Stomach smooth muscle (tissue), 2 donors: ENCODE data around the gene FAR2.
A peak's percentile ranks its signal among the peaks of the same experiment; 100 is the strongest.
"Not testable (repeated sequence)": the region's sequence is repeated elsewhere in the genome, so short reads cannot be mapped to it uniquely, and the experiment has no call there.

ENCODE experiments used
- H3K27ac ChIP-seq: one replicate; pipeline ENCODE4 v1.7.0; 2013; ENCODE audit warnings: mild to moderate bottlenecking, low read length, inconsistent platforms
- H3K27me3 ChIP-seq, 2 donors: one replicate each; pipeline ENCODE4 v1.7.0; 2013; ENCODE audit warnings: low read length in 2 of 2; ENCODE audit not compliant: insufficient read depth in 2 of 2, control insufficient read depth in 1 of 2
- H3K36me3 ChIP-seq, 2 donors: one replicate each; pipeline ENCODE4 v1.7.0; 2013; ENCODE audit warnings: low read length in 2 of 2; ENCODE audit not compliant: control insufficient read depth in 2 of 2, insufficient read depth in 2 of 2
- H3K4me1 ChIP-seq: one replicate; pipeline ENCODE4 v1.7.0; 2013; ENCODE audit warnings: low read length; ENCODE audit not compliant: control insufficient read depth, insufficient read depth
- H3K4me3 ChIP-seq, 2 donors: one replicate each; pipeline ENCODE4 v1.7.0; 2013; ENCODE audit warnings: low read length in 2 of 2
- H3K9ac ChIP-seq, 2 donors: one replicate each; pipeline ENCODE4 v1.7.0; 2013; ENCODE audit warnings: low read length in 2 of 2, mild to moderate bottlenecking in 1 of 2
- H3K9me3 ChIP-seq, 2 donors: one replicate each; pipeline ENCODE4 v1.7.0; 2013; ENCODE audit warnings: low read length in 2 of 2; ENCODE audit not compliant: control insufficient read depth in 2 of 2
- donor health status: healthy.
- donor health status: Pancreatic carcinoma.

FAR2 gene

DNA sequence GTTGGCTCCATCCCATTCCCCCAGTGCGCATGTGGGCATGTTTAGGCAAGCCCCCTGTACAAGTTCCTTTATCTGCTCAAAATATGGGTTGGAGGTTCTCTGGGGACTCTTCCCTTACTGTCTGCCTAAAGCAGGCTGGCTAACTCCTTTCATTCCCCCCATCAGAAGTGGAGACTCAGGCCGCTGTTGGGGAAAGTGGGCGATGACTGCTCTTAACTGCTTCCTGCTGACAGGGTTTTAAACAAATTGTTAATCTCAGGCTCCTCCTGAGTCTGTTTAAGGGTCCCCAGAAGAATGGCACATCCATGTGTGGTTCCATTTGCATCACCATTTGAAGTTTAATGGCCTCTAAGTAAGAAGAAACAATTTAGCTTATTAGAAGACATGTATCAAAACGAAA, 15.4 kb upstream of the FAR2 start:
- H3K36me3 ChIP-seq, result no peaks in the 10 kb centered on the region
- no peak overlapping the region for H3K4me3 ChIP-seq
- H3K27me3 ChIP-seq, result no peaks in the 10 kb centered on the region
- H3K9ac ChIP-seq, result no peak overlapping the region
- H3K9me3 ChIP-seq, result no peaks in the 10 kb centered on the region
- no peaks in the 10 kb centered on the region for H3K4me1 ChIP-seq
- H3K27ac ChIP-seq, result no peak overlapping the region

DNA sequence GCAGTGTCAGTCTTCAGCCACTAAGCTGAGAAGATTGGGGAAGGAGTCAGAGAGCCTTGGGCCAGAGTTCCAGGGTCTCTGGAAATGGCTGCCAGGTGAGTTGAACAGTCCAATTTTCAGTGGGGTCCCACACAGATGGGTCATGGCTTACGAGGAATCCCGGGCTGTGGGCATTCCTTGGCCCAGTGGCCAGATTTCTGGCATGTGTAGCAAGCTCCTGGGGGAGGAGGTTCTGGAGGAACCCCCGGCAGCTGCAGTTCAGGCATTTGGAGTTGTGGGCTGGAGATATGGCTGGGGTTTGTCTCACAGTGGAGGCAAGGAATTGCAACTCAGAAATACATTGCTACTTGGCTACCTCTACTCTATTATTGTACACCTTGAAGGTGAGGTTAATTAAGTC, 10.8 kb upstream of the FAR2 start:
- not testable (repeated sequence) for H3K36me3 ChIP-seq, H3K27ac ChIP-seq, H3K9ac ChIP-seq, H3K27me3 ChIP-seq, H3K4me3 ChIP-seq, H3K4me1 ChIP-seq, H3K9me3 ChIP-seq

DNA sequence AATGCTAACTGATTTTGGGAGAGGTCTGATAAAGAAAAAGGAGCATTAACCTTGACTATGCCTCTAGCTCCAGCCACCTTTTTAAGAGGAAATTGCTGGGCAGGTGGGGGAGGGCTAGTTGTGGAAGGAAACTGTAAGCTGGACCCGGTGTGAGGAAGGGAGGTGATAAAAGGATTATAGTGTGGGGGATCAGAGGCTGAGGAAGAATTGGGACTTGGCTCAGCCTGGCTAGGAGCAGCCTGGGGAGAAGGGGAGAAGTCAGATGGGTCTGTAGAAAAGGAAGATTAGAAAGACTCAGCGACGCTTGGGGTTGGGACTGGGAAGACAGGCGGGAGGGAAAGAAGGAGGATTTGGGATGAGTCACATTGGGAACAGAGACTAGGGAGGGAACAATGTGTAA, 10.2 kb upstream of the FAR2 start:
- H3K27me3 ChIP-seq, H3K27ac ChIP-seq, H3K9ac ChIP-seq, H3K4me1 ChIP-seq, H3K9me3 ChIP-seq, H3K4me3 ChIP-seq, H3K36me3 ChIP-seq: not testable (repeated sequence)

DNA sequence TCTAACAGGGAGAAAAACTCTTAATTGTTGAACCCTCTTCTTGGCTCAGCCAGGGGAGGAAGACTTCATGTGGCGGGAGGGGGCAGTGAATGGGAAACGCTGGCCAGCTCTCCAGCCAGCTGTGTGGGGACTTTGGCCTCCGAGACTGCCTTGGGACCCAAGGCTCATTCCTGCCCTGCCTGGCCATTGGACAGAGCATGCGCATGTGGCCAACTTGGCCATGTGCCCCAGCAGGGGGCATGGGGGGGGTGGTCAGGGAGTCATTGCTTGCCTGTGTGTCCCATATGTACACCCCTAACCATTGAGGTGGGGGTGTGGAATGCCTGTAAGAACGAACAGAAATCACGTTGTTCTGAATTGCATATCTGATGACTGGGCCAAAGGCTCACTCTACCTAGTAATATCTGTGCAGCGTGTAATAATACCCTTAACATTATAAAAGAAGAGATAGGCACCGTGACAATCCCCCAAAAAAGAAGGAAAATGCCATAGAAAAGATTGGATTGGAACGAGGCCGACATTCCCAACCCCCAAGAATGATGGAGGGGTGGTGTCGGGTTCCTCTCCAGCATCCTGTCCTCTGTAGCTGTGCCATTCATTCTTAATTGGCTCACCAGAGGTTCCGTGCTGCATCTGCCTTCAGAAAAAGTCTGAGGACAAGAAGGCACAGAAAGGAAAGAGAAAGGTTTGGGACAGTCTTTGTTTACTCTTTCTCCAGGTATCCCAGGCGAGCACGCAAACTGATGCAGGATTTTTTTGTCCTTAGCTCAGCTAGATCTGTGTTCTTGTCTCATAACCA, 3.5 kb upstream of the FAR2 start:
- H3K36me3 ChIP-seq, result no peaks in the 10 kb centered on the region
- no peak overlapping the region for H3K27ac ChIP-seq
- H3K9ac ChIP-seq, result no peak overlapping the region
- no peaks in the 10 kb centered on the region for H3K27me3 ChIP-seq
- H3K4me1 ChIP-seq, result peaks cover 11% of the 10 kb centered on the region
- no peak overlapping the region for H3K4me3 ChIP-seq
- no peaks in the 10 kb centered on the region for H3K9me3 ChIP-seq

DNA sequence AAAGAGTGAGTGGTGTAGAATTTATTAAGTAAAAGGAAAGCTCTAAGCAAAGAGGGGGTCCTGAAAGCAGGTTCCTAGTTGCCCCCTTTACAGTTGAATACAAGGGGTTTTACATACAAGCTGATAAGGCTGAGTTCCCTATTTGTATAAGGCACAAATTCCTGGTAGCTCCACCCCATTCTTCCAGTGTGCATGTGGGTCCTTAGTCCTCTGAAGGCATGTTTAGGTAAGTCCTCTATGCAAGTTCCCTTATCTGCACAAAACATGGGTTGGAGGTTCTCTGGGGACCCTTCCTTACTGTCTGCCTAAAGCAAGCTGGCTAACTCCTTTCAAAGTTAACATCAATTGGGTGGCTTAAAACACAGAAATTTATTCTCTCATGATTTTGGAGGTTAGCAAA, 2.9 kb upstream of the FAR2 start:
- no peak overlapping the region for H3K4me3 ChIP-seq
- peaks cover 11% of the 10 kb centered on the region for H3K4me1 ChIP-seq
- H3K27me3 ChIP-seq, result no peaks in the 10 kb centered on the region
- H3K27ac ChIP-seq, result no peak overlapping the region
- no peaks in the 10 kb centered on the region for H3K36me3 ChIP-seq
- no peak overlapping the region for H3K9ac ChIP-seq
- no peaks in the 10 kb centered on the region for H3K9me3 ChIP-seq

DNA sequence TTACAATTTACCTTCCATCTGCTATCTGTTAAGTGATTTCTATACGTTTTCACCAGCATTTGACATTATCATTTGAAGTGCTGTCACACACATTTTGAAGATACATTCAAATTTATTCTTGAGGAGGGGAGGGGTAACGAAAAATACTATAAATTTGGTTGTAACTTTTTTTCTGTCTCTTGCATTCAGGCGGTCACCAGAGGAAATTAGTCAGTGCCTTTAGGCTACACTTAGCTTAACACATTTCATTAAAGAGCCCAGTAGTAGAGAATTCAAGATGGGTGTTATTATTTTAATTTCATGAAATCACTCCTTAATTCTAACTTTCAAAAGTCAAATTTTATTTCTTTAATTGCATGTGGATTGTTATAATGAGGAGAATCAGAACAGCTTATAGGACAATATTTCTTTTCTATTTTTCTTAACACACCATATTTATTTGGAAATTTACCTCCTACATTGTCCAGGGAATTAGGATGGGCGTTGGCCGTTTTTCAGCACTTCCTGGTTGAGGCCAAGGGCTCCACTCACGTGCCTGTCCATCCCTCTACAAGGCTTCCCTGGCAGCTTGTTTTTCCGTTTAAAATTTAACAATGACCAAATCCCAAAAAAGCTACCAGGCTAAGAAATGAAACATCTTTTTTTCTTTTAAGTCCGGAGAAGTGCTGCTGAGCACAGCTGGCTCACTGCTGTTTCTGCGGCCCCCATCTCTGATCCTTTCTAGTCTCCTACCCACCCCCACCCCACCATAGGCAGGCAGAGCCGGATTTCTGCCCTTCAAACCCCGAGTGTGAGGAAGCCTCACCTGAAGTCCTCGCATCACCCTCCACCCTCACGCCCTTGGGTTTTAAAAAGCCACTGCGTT, 1.1 kb upstream of the FAR2 start:
- Histone ChIP-seq H3K4me1 (peaks cover 14% of the 10 kb centered on the region), H3K9me3 (no peaks in the 10 kb centered on the region), H3K27me3 (no peaks in the 10 kb centered on the region), H3K27ac (peak overlapping the region; percentile 69), H3K4me3 (peak overlapping the region; percentile 77 to 86), H3K9ac (peak overlapping the region; percentile 64 to 89), H3K36me3 (no peaks in the 10 kb centered on the region)

DNA sequence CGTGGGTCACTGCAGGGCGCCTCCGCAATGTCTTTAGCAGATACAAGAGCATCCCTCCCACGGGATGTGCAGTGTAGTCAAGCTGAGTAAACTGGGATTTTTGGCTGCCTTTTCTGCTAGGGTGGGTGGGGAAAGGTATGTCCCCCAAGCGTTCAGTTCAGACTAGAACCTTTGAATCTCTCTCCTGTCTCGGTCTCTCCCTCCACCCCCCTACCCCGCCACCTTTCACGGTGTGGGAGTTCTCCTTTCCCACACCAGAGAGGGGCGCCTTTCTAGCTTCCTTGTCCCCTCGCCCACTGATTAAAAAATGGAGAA, 525 bp upstream of the FAR2 start:
- Histone ChIP-seq H3K9ac (peak overlapping the region; percentile 80 to 89), H3K36me3 (no peaks in the 10 kb centered on the region), H3K27ac (peak overlapping the region; percentile 69), H3K9me3 (no peaks in the 10 kb centered on the region), H3K27me3 (no peaks in the 10 kb centered on the region), H3K4me1 (peaks cover 14% of the 10 kb centered on the region), H3K4me3 (peak overlapping the region; percentile 77 to 86)

DNA sequence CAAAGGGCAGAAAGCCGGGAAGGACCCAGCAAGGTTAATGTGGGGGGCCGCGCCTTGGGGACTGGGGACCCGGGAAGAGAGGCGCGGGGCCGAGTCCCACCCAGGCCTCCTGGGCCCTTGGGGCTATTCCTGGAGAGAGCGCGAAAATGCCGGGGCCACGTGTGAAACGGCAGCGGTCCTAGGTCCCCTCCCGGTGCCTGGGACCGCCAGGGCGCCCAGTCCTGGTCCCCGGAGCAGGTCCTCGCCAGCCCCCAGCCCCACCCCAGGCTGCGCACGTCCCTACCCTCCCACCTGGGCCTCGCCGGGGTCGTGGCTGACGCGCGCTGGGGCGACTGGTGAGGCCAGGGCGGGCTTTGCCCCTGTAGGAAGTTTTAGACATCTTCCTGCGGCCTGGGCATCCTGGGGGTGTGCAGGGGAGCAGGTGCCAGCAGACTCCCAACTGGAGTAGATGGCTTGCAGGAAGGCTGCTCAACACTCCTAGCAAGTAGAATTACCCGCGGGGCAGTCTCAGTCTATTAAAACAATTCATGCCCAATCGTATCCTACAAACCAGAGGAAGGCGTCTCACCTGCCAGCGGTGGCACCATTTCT, 708 bp downstream of the FAR2 start:
- H3K27me3 ChIP-seq, result no peaks in the 10 kb centered on the region
- peak overlapping the region; percentile 69 for H3K27ac ChIP-seq

DNA sequence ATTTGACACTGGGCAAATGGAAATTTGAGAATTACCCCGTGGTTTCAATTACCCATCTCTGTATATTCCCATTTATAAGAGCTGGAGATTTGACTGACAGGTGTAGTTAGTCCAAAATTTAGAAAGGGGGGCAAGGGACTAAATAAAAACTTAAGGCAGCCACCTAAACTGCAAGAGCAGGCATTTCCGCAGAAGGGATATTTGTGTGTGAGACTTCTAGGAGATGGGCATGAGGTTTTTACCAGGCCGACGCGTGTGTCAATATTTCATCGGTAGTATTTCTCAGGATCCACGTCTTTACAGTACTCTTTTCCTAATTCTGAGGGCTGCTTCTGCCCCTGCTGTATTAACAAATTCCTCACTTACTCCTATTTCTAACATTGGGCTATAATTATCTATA, 1.4 kb downstream of the FAR2 start:
- H3K4me1 ChIP-seq, result peaks cover 14% of the 10 kb centered on the region
- H3K4me3 ChIP-seq, result peak overlapping the region in 1 of 2 donors; percentile 86
- no peak overlapping the region for H3K27ac ChIP-seq
- H3K9me3 ChIP-seq, result no peaks in the 10 kb centered on the region
- H3K36me3 ChIP-seq, result no peaks in the 10 kb centered on the region
- no peaks in the 10 kb centered on the region for H3K27me3 ChIP-seq
- H3K9ac ChIP-seq, result no peak overlapping the region

More for the DNA sequence above, 708 bp downstream of the FAR2 start:
- H3K4me3 ChIP-seq, result peak overlapping the region; percentile 77 to 86
- H3K9ac ChIP-seq, result peak overlapping the region; percentile 13 to 89
- H3K36me3 ChIP-seq, result no peaks in the 10 kb centered on the region
- H3K4me1 ChIP-seq, result peaks cover 14% of the 10 kb centered on the region
- H3K9me3 ChIP-seq, result no peaks in the 10 kb centered on the region

DNA sequence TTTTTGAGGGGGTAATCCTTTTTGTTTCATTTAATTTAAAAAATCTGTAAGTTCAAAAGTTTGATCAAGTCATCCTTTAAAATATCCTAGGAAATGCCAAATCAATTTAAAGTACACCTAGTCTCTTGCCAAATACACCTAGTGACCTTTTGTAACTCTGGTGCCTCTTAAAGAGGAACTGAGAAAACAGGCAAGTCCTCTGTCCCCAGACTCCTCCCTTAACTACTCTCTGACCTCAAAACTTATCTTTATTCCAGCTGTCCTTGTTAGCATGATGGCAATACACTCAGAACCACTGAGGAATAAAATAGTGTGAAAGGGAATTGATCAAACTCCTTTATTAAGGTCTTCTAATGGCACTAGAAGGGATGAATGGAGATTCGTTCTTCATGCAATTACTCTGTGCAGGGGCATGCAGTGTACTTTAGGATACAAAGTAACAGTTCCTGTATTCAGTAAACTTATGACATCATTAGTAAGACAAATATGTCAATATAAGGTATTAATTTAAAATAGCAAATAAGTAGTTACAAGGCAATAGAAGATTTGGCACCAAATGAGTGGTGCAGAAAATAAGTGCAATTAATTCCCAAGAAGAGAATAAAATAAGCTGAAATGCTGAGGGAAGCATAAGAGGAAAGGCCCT, 3.3 kb downstream of the FAR2 start:
- H3K4me1 ChIP-seq, result peaks cover 14% of the 10 kb centered on the region
- H3K27me3 ChIP-seq, result no peaks in the 10 kb centered on the region
- H3K36me3 ChIP-seq, result no peaks in the 10 kb centered on the region
- no peak overlapping the region for H3K4me3 ChIP-seq
- H3K9ac ChIP-seq, result no peak overlapping the region
- no peaks in the 10 kb centered on the region for H3K9me3 ChIP-seq
- no peak overlapping the region for H3K27ac ChIP-seq
